Natural killer cell (primary cell): ENCODE results near the gene CCNK. TPM values are rescaled to one million over a fixed set of nuclear protein-coding genes. Genes with fewer than 3 reads are reported as not detected.

ENCODE experiments used
- ATAC-seq, 3 donors: fragments of 150-1000 bp in 2 of 3; fragments of 200-7000 bp in 1 of 3; cut with Tn5 transposase; 1 replicate in 1 of 3; 2 replicates in 2 of 3; pipeline ENCODE4 v1.10.0; 2021; ENCODE audit warnings: mild to moderate bottlenecking in 2 of 3, moderate library complexity in 2 of 3
- DNase-seq, 2 donors: peaks; one replicate each; pipeline versions ENCODE4 v3.0.0 to v3.0.0-alpha.2; 2013 to 2021; ENCODE audit warnings: mixed read lengths in 1 of 2
- H3K27ac ChIP-seq: one replicate; pipeline ENCODE4 v1.5.1; 2013; ENCODE audit warnings: mild to moderate bottlenecking, low read length
- H3K27me3 ChIP-seq: one replicate; pipeline ENCODE4 v1.6.1; 2013; ENCODE audit warnings: low read length; ENCODE audit not compliant: control insufficient read depth, insufficient read depth
- H3K36me3 ChIP-seq: one replicate; pipeline ENCODE4 v1.6.1; 2013; ENCODE audit warnings: low read length; ENCODE audit not compliant: control insufficient read depth, insufficient read depth
- H3K4me1 ChIP-seq: one replicate; pipeline ENCODE4 v1.6.1; 2013; ENCODE audit warnings: low read length; ENCODE audit not compliant: control insufficient read depth, insufficient read depth
- H3K4me3 ChIP-seq: one replicate; pipeline ENCODE4 v1.5.1; 2013; ENCODE audit warnings: low read length
- H3K9me3 ChIP-seq: one replicate; pipeline ENCODE4 v1.6.1; 2013; ENCODE audit warnings: low read length; ENCODE audit not compliant: control insufficient read depth, insufficient read depth
- H3K27ac Mint-ChIP-seq, 2 donors: one replicate each; pipeline ENCODE4 v1.8.0; 2022; ENCODE audit warnings: mild to moderate bottlenecking in 2 of 2, mixed read lengths in 2 of 2, moderate library complexity in 1 of 2
- H3K27me3 Mint-ChIP-seq, 2 donors: one replicate each; pipeline ENCODE4 v1.8.0; 2022; ENCODE audit warnings: low read depth in 2 of 2, mixed read lengths in 2 of 2
- H3K36me3 Mint-ChIP-seq: one replicate; pipeline ENCODE4 v1.8.0; 2022; ENCODE audit warnings: mixed read lengths
- H3K4me1 Mint-ChIP-seq, 2 donors: one replicate each; pipeline ENCODE4 v1.8.0; 2022; ENCODE audit warnings: mixed read lengths in 2 of 2
- H3K4me3 Mint-ChIP-seq: one replicate; pipeline ENCODE4 v1.8.0; 2022; ENCODE audit warnings: mild to moderate bottlenecking, moderate library complexity, mixed read lengths
- H3K9me3 Mint-ChIP-seq, 2 donors: one replicate each; pipeline ENCODE4 v1.8.0; 2022; ENCODE audit warnings: mixed read lengths in 2 of 2
- CTCF ChIP-seq: fragments of 200-600 bp; IDR thresholded peaks from one replicate; pipeline ENCODE4 v1.8.0; 2022; ENCODE audit warnings: antibody characterized with exemption
- WGBS: methylation state at CpG from one replicate; pipeline ENCODE4 v1.1.7; 2013; ENCODE audit warnings: missing lambda C conversion rate; ENCODE audit not compliant: insufficient coverage; 5-methylcytosine and 5-hydroxymethylcytosine counted together
- intact Hi-C: fragments of 100-400 bp; cut with micrococcal nuclease; formaldehyde crosslinking; loops from one replicate; pipeline ENCODE4 v1.14.2; 2022
- total RNA-seq, 4 donors: library from RNA; stranded (reverse); fragments of 120-200 nt in 1 of 4; gene quantifications; one replicate each; pipeline versions ENCODE4 v1.2.3 to v1.2.4, GENCODE V29; 2013 to 2022

Gene CCNK
- total RNA-seq, 3 donors from 2014 or later (not counting 1 experiment from before 2014, with no cell fraction given): 155 to 168 (median 165) TPM

- Histone ChIP-seq H3K9me3 (no peaks in the 10 kb centered on the region), H3K27me3 (no peaks in the 10 kb centered on the region), H3K27ac (no peak overlapping the region), H3K4me1 (no peaks in the 10 kb centered on the region), H3K36me3 (peaks cover 36% of the 10 kb centered on the region), H3K4me3 (no peak overlapping the region)
- intact Hi-C loops: no loop called here
- DNase-seq: no peak
- Mint-ChIP-seq H3K9me3 (no peaks in the 10 kb centered on the region), H3K36me3 (peaks cover under 1% of the 10 kb centered on the region), H3K27ac (no peak overlapping the region), H3K4me1 (no peaks in the 10 kb centered on the region), H3K4me3 (no peak overlapping the region), H3K27me3 (no peaks in the 10 kb centered on the region)
- ATAC-seq: no peak
- TF ChIP-seq CTCF: no peak
- 97% methylated on average over 16 of the region's 16 CpGs for WGBS
These were observed 31.5 kb downstream of the CCNK start for GRCh38 chr14:99512571-99513182.

GRCh38 chr14:99513183-99513694 lies 32.0 kb downstream of the CCNK start:
- no peak overlapping the region for H3K4me3 ChIP-seq
- no peak overlapping the region for H3K27ac ChIP-seq
- no peaks in the 10 kb centered on the region for H3K9me3 ChIP-seq
- Mint-ChIP-seq H3K36me3 (no peaks in the 10 kb centered on the region), H3K27ac (peak overlapping the region; percentile 57 to 61), H3K27me3 (no peaks in the 10 kb centered on the region), H3K4me1 (no peaks in the 10 kb centered on the region), H3K9me3 (no peaks in the 10 kb centered on the region), H3K4me3 (no peak overlapping the region)
- peak in 1 of 3 donors; percentile 6 for ATAC-seq
- no peak for TF ChIP-seq CTCF
- intact Hi-C loops: no loop called here
- H3K27me3 ChIP-seq: no peaks in the 10 kb centered on the region
- DNase-seq: no peak
- WGBS: 97% methylated on average over 15 of the region's 15 CpGs
- peaks cover under 1% of the 10 kb centered on the region for H3K4me1 ChIP-seq
- H3K36me3 ChIP-seq: peaks cover 30% of the 10 kb centered on the region

DNA sequence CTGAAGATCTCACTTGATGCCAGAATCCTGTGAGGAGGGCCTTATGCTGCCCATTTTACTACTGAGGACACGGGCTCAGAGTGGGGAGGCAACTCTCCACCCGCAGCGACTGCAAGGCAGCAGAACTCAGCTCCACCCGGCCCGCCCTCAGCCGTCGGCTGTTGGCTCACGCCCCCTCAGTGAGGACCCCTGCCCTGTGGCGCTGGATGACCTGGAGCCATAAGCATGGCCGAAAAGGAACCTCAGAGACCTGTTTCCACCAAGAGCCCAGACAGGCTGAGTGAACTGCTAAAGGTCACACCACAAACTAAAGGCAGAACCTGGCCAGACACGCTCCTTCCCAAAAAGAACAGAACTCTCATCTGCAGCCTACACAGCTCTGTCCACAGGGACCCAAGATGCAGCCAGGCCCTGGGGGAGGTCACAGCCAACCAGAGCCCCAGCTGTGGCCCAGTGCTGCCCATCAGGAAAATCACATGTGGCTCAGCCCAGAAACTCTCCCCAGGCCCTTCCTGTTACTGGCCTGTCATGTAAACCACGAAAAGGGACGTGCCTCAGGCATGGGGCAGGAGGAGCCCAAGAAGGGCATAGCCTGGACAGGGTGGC lies 32.8 kb downstream of the CCNK start:
- Mint-ChIP-seq H3K9me3 (no peaks in the 10 kb centered on the region), H3K4me1 (no peaks in the 10 kb centered on the region), H3K4me3 (no peak overlapping the region), H3K27ac (peak overlapping the region; percentile 57 to 61), H3K36me3 (no peaks in the 10 kb centered on the region), H3K27me3 (no peaks in the 10 kb centered on the region)
- no peak overlapping the region for H3K27ac ChIP-seq
- intact Hi-C loops: no loop called here
- H3K27me3 ChIP-seq: no peaks in the 10 kb centered on the region
- H3K36me3 ChIP-seq: peaks cover 22% of the 10 kb centered on the region
- H3K4me1 ChIP-seq: peaks cover 5% of the 10 kb centered on the region
- DNase-seq (no peak), ATAC-seq (no peak)
- WGBS: 88% methylated on average over 13 of the region's 13 CpGs
- no peak overlapping the region for H3K4me3 ChIP-seq
- TF ChIP-seq CTCF: no peak
- H3K9me3 ChIP-seq: no peaks in the 10 kb centered on the region
